Cardiac muscle cell (in vitro differentiated cells and primary cell): ENCODE data around the gene VWF. TPM values are rescaled to one million over a fixed set of nuclear protein-coding genes. Genes with fewer than 3 reads are reported as not detected.
A peak's percentile ranks its signal among the peaks of the same experiment; 100 is the strongest.

Experiments
- DNase-seq, 2 donors: peaks; one replicate each; pipeline versions ENCODE4 v3.0.0 to v3.0.0-alpha.2; 2010 to 2017; ENCODE audit warnings: low read depth in 1 of 2, low spot score in 1 of 2
- H3K27ac ChIP-seq: fragments of 200-600 bp; sonication (generic); 2 replicates; pipeline ENCODE4 v1.5.1; 2016
- H3K27me3 ChIP-seq: fragments of 200-600 bp; sonication (generic); 2 replicates; pipeline ENCODE4 v1.6.0; 2016; ENCODE audit warnings: control low read depth
- H3K36me3 ChIP-seq: fragments of 200-600 bp; sonication (generic); 2 replicates; pipeline ENCODE4 v1.5.1; 2016; ENCODE audit warnings: control low read depth
- H3K4me1 ChIP-seq: fragments of 200-600 bp; sonication (generic); 2 replicates; pipeline ENCODE4 v1.8.1; 2017; ENCODE audit warnings: low read depth, mild to moderate bottlenecking, mixed run types
- H3K4me3 ChIP-seq: fragments of 200-600 bp; sonication (generic); 2 replicates; pipeline ENCODE4 v1.5.1; 2016; ENCODE audit warnings: mild to moderate bottlenecking
- H3K9me3 ChIP-seq: fragments of 200-600 bp; sonication (generic); 2 replicates; pipeline ENCODE4 v1.5.1; 2017; ENCODE audit warnings: low read depth, mild to moderate bottlenecking, control low read depth
- polyA plus RNA-seq: library from polyadenylated mRNA; unstranded; fragments of >200 nt; fragmentation: Nextera tagmentation; extraction: Ambion mirVana; gene quantifications from 2 replicates; pipeline ENCODE4 v1.2.1, GENCODE V29; 2016
- total RNA-seq: library from RNA; depleted of rRNA; stranded (reverse); fragments of >200 nt; gene quantifications from 2 replicates; pipeline ENCODE4 v1.2.3, GENCODE V29; 2016
- TF ChIP-seq, protein P1 (sequence below): IDR thresholded peaks from 2 replicates; pipeline ENCODE4 v1.5.1; 2012; ENCODE audit warnings: low read depth, mild to moderate bottlenecking, low read length

The VWF gene
- total and polyA plus RNA-seq, 2 experiments from 2014 or later: 0.03 TPM; not detected in 1

DNA sequence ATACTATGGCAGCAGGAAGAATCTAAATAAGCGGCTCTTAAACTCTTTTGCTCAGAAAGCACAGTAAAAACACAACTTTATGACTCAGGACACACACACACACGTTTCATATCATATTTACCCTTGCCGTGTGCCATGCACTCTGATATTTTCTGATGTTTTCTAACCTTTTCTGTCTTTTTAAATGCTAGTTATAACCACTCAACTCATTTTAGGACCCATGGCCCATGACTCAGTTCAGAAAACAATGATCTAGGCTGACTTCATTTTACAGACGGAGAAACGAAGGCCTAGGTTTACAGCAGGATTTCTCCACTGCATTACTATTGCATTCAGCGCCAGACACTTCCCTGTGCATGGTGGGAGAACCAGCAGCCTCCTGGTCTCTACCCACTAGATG is 9.1 kb downstream of the VWF start:
- no peaks in the 10 kb centered on the region for H3K27me3 ChIP-seq
- H3K27ac ChIP-seq: no peak overlapping the region

GRCh38 chr12:6114476-6114870 is 10.0 kb downstream of the VWF start:
- TF ChIP-seq, protein P1, sequence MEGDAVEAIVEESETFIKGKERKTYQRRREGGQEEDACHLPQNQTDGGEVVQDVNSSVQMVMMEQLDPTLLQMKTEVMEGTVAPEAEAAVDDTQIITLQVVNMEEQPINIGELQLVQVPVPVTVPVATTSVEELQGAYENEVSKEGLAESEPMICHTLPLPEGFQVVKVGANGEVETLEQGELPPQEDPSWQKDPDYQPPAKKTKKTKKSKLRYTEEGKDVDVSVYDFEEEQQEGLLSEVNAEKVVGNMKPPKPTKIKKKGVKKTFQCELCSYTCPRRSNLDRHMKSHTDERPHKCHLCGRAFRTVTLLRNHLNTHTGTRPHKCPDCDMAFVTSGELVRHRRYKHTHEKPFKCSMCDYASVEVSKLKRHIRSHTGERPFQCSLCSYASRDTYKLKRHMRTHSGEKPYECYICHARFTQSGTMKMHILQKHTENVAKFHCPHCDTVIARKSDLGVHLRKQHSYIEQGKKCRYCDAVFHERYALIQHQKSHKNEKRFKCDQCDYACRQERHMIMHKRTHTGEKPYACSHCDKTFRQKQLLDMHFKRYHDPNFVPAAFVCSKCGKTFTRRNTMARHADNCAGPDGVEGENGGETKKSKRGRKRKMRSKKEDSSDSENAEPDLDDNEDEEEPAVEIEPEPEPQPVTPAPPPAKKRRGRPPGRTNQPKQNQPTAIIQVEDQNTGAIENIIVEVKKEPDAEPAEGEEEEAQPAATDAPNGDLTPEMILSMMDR: no peak
- Histone ChIP-seq H3K4me1 (no peaks in the 10 kb centered on the region), H3K27me3 (no peaks in the 10 kb centered on the region), H3K36me3 (no peaks in the 10 kb centered on the region), H3K4me3 (no peak overlapping the region), H3K9me3 (no peaks in the 10 kb centered on the region), H3K27ac (no peak overlapping the region)
- no peak for DNase-seq

More for the DNA sequence above, 9.1 kb downstream of the VWF start:
- Histone ChIP-seq H3K4me1 (no peaks in the 10 kb centered on the region), H3K4me3 (no peak overlapping the region), H3K9me3 (no peaks in the 10 kb centered on the region), H3K36me3 (no peaks in the 10 kb centered on the region)
- TF ChIP-seq, protein P1: no peak
- DNase-seq: no peak

- TF ChIP-seq, protein P1: no peak
- Histone ChIP-seq H3K9me3 (no peaks in the 10 kb centered on the region), H3K36me3 (no peaks in the 10 kb centered on the region), H3K27ac (no peak overlapping the region), H3K27me3 (no peaks in the 10 kb centered on the region), H3K4me3 (no peak overlapping the region), H3K4me1 (no peaks in the 10 kb centered on the region)
- DNase-seq: no peak
Measured at GRCh38 chr12:6113691-6114475, 10.6 kb downstream of the VWF start.

GRCh38 chr12:6112004-6112403 is 12.5 kb downstream of the VWF start:
- H3K36me3 ChIP-seq: no peaks in the 10 kb centered on the region
- TF ChIP-seq, protein P1: no peak
- DNase-seq: no peak
- H3K27ac ChIP-seq: no peak overlapping the region
- no peaks in the 10 kb centered on the region for H3K4me1 ChIP-seq
- no peaks in the 10 kb centered on the region for H3K27me3 ChIP-seq
- H3K9me3 ChIP-seq: no peaks in the 10 kb centered on the region
- no peak overlapping the region for H3K4me3 ChIP-seq

DNA sequence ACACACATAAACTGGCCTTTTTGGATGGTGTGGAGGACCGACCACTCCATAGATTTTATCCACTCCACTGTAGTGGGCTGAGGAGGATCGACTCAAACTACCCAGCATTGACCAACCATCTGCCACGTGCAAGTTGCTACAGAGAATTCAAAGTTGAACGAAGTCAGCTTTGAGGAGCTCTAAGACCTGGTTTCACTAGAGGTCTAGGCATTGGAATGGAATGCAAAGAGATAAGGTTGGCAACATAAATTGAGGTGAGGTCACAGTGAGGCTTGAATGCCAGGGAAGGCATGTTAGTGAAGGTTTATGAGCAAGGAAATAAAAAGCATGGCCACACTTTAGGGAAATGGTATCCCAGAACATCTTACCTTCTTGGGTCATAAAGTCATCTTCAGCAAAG is 14.5 kb downstream of the VWF start:
- TF ChIP-seq, protein P1: no peak
- Histone ChIP-seq H3K27me3 (no peaks in the 10 kb centered on the region), H3K4me1 (no peaks in the 10 kb centered on the region), H3K36me3 (no peaks in the 10 kb centered on the region), H3K9me3 (no peaks in the 10 kb centered on the region), H3K27ac (no peak overlapping the region), H3K4me3 (no peak overlapping the region)
- peak in 1 of 2 donors; percentile 16 for DNase-seq
